ENCODE data around the gene RAB11A. TPM values are rescaled to one million over a fixed set of nuclear protein-coding genes. Genes with fewer than 3 reads are reported as not detected.

RAB11A gene
- total and polyA plus RNA-seq, 9 of the 15 experiments (the other 6 are each of a cell fraction or from before 2014, with no cell fraction given) = 129 to 369 (median 245) TPM

DNA sequence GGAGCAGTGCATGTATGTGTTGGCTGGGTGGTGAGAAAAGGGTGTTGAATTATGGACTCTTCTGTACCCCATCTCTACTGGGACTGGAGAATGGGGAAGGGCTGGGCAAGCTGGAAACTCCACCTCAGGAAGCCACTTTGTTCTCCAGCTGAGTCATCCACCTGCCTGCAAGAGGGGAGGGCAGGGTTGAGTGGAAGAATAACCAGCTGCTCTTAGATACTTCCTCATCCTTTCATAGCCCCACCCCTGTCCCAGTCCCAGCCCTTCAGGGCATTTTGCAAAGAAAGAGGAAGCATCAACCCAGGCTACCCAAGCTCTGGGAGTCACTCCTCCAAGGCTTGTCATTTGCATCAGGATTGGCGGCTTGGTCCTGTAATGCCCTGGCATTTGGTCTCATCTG lies 33.1 kb downstream of the RAB11A start:
- peak; percentile 90 for ATAC-seq
- in situ Hi-C loops (cut with MboI) = no loop called here
- peaks cover 4% of the 10 kb centered on the region; the same call in 1 of the 2 replicates for H4K20me1 ChIP-seq (replicated peaks; ENCODE audit: control insufficient read depth, insufficient read depth, low read length)
- intact Hi-C loops (cut with micrococcal nuclease) = no loop called here
- peaks cover 3% of the 10 kb centered on the region; the same call in 1 of the 3 replicates for H3K79me2 ChIP-seq (ENCODE audit: control insufficient read depth, insufficient read depth, low read length)
- no peaks in the 10 kb centered on the region for H3K9me1 ChIP-seq (ENCODE audit: control insufficient read depth, insufficient read depth, low read length)
- peak; percentile 61 to 77 (median 70) for DNase-seq (ENCODE audit: extremely low read depth in 1 of 4, low spot score in 3 of 4)
- peaks cover 84% of the 10 kb centered on the region for H3K36me3 ChIP-seq (ENCODE audit: control insufficient read depth, insufficient read depth, low read length)
- peaks cover 6 to 43% of the 10 kb centered on the region in 2 experiments for H3K4me1 ChIP-seq (replicated peaks in 1 of 2; ENCODE audit: control insufficient read depth in 2 of 2, insufficient read depth in 2 of 2, low read length in 2 of 2)
- no peaks in the 10 kb centered on the region for H3K9me3 ChIP-seq (replicated peaks; ENCODE audit: control insufficient read depth, insufficient read depth, low read depth, low read length)
- H3K4me3 ChIP-seq = no peak overlapping the region
- H3K4me2 ChIP-seq (ENCODE audit: insufficient read depth, low read length) = no peak overlapping the region
- no peak overlapping the region for H3K9ac ChIP-seq (ENCODE audit: insufficient read depth in 1 of 2, low read depth in 2 of 2, low read length in 2 of 2)
- no peak overlapping the region for H2AFZ ChIP-seq (ENCODE audit: low read depth, low read length)
- peak; percentile 90 for FAIRE-seq
- CTCF ChIA-PET (ENCODE audit: low intra/inter-chr PET ratio) = no interaction called here
- BruUV-seq (replicated peaks) = no TSS peak
- POLR2A ChIA-PET = interaction anchor here (0.6 to 1.2 kb wide), 3 partner anchors 20 to 221 kb away, joined by 3 to 4 read pairs (median 3); partner anchors contain the start of gene RAB11A
- WGBS (ENCODE audit: insufficient coverage, low coverage, missing lambda C conversion rate) = 29% methylated on average over 1 of the region's 1 CpG
- H3K27me3 ChIP-seq (ENCODE audit: control insufficient read depth in 2 of 2, insufficient read depth in 2 of 2, low read length in 2 of 2) = no peaks in the 10 kb centered on the region
- no peak overlapping the region for H3K27ac ChIP-seq (ENCODE audit: extremely low read depth, low read depth, low read length)
- TF ChIP-seq SMARCA4 (IDR thresholded peaks at IDR 0.05) (0 out of 2 replicates have a peak, but pooled peaks have one; percentile 40), JUND (IDR thresholded peaks at IDR 0.05; ENCODE audit: borderline replicate concordance, low read depth, low read length) (peak; percentile 90), JUND (tag; IDR thresholded peaks at IDR 0.05; ENCODE audit: borderline replicate concordance, low read depth, low read length) (peak; percentile 89; the same call in 1 of the 3 replicates), KAT7 (CRISPR knock-in tag; IDR thresholded peaks at IDR 0.05; ENCODE audit: borderline replicate concordance) (no peak), ARID1B (IDR thresholded peaks at IDR 0.05) (peak; percentile 61), CTBP1 (IDR thresholded peaks at IDR 0.05; ENCODE audit: borderline replicate concordance) (peak; percentile 99), TCF3 (CRISPR knock-in tag; IDR thresholded peaks at IDR 0.05) (peak; percentile 6; the same call in 1 of the 2 replicates), MAFK (IDR thresholded peaks at IDR 0.05; ENCODE audit: low read length) (peak; percentile 67; the same call in 1 of the 2 replicates), MAFG (tag; conservative IDR thresholded peaks at IDR 0.05) (peak; percentile 62), FOS (IDR thresholded peaks at IDR 0.05; ENCODE audit: extremely low read depth, insufficient read length) (peak; percentile 2), ESRRA (IDR thresholded peaks at IDR 0.05; ENCODE audit: borderline replicate concordance, low read depth) (peak; percentile 32; the same call in 1 of the 2 replicates), C11orf30 (IDR thresholded peaks at IDR 0.05; ENCODE audit: low read depth) (peak; percentile 79), ZEB2 (IDR thresholded peaks at IDR 0.05) (peak; percentile 94), EP300 (IDR thresholded peaks at IDR 0.05; ENCODE audit: low read length) (peak; percentile 26; the same call in 1 of the 2 replicates), SPI1 (IDR thresholded peaks at IDR 0.05; ENCODE audit: borderline replicate concordance, low read depth, low read length) (peak; percentile 35; the same call in 1 of the 2 replicates), MTA1 (IDR thresholded peaks at IDR 0.05; ENCODE audit: borderline replicate concordance) (peak; percentile 43; the same call in 1 of the 2 replicates), DPF2 (IDR thresholded peaks at IDR 0.05) (peak; percentile 43; the same call in 1 of the 2 replicates), SMARCE1 (IDR thresholded peaks at IDR 0.05) (0 out of 2 replicates have a peak, but pooled peaks have one; percentile 58), ATF7 (IDR thresholded peaks at IDR 0.05) (0 out of 2 replicates have a peak, but pooled peaks have one; percentile 35)
- TF ChIP-seq, protein P1, sequence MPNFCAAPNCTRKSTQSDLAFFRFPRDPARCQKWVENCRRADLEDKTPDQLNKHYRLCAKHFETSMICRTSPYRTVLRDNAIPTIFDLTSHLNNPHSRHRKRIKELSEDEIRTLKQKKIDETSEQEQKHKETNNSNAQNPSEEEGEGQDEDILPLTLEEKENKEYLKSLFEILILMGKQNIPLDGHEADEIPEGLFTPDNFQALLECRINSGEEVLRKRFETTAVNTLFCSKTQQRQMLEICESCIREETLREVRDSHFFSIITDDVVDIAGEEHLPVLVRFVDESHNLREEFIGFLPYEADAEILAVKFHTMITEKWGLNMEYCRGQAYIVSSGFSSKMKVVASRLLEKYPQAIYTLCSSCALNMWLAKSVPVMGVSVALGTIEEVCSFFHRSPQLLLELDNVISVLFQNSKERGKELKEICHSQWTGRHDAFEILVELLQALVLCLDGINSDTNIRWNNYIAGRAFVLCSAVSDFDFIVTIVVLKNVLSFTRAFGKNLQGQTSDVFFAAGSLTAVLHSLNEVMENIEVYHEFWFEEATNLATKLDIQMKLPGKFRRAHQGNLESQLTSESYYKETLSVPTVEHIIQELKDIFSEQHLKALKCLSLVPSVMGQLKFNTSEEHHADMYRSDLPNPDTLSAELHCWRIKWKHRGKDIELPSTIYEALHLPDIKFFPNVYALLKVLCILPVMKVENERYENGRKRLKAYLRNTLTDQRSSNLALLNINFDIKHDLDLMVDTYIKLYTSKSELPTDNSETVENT (CRISPR knock-in tag; IDR thresholded peaks at IDR 0.05) = no peak
- TF ChIP-seq, protein P2, sequence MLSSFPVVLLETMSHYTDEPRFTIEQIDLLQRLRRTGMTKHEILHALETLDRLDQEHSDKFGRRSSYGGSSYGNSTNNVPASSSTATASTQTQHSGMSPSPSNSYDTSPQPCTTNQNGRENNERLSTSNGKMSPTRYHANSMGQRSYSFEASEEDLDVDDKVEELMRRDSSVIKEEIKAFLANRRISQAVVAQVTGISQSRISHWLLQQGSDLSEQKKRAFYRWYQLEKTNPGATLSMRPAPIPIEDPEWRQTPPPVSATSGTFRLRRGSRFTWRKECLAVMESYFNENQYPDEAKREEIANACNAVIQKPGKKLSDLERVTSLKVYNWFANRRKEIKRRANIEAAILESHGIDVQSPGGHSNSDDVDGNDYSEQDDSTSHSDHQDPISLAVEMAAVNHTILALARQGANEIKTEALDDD (IDR thresholded peaks at IDR 0.05) = peak; percentile 59; the same call in 1 of the 2 replicates

All from K562 (cell line).